Stimulated activated CD4-positive, alpha-beta T cell treated with anti-CD3 and anti-CD28 coated beads, Interleukin-4, amount 100 ng/mL, for 24 hours (primary cell): ENCODE results near the gene WDFY4.

Experiments
- DNase-seq: peaks from one replicate; pipeline ENCODE4 v3.0.0-alpha.2; 2020

Gene WDFY4

GRCh38 chr10:48884179-48885045 lies 199.7 kb downstream of the WDFY4 start:
- DNase-seq, result no peak

DNA sequence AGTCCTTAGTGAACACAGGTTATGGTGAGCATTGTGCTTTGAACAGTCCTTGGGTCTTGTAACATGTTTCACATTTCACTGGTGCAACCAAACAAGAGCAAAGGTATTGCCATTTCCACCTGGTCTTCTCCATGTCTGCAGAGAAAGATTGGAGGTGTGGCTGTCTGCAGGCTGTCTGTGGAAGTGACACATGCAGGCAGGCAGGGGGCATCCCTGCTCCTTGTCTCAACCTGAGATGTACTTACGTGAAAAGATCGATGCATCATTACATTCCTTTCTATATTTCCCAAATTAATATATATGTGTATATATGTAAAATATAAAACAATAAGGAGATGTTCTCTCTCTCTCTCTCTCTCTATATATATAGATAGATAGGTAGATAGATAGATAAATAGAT lies 200.7 kb downstream of the WDFY4 start:
- no peak for DNase-seq

DNA sequence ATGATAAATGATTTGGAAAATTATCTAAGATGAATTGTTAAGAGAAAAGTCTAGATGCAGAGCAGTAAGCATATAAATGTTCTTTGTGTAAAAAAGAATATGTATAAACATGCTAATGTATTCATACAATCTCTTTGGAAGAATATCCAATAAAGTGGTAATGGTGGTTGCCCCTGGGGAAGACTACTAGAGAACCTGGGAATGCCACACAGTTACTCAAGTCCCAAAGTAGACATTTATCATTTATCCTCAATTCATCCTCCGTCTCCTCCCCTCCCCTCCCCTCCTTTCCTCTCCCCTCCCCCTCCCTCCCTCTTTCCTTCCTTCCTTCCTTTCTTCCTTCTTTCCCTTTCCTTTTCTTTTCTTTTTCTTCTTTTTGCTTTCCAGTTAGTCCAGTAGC lies 203.3 kb downstream of the WDFY4 start:
- DNase-seq, result no peak

DNA sequence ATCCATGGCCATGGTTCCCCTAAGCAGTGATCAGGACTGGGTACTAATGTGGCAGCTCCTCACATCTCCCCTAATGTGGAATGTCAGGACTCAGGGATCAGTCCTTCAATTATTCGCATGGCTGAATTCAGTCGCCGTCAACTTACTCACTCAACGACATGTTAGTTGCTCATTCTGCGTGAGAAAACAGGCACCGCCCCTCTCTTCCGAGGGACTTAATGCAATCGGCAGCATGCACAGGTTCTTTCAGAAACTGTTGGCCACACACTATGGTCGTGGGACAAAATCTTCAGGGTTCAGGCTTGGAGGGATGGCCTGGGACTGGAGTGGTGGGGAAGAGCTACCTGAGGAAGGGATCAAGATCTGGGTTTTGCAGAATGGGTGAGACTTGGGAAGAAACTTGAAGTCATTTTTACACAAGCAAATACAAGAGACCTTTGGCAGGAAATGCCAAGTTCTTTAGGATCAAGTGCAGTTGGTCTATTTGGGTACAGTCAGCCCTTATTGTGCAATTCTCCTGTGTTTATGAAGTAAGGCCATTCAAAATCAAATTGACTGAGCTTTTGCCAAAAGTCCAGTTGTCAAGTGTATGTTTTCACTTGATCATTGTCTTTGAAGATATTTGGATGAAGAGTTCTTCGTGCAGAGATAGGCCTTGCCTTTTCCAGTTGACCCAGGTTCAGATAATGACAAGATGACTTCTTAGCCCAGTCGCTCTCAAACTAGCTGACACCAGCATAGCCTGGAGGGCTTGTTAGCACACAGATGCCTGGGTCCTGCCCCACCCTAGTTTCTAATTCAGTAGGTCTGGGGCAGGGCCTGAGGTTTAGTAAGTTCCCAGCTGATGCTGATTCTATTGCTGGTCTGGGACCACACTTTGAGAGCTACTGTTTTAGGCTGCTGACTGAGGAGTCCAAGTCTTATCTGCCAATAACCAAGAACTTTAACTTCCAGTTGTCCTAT lies 206.5 kb downstream of the WDFY4 start:
- no peak for DNase-seq

GRCh38 chr10:48894911-48895802 lies 210.5 kb downstream of the WDFY4 start:
- no peak for DNase-seq

GRCh38 chr10:48895803-48896195 lies 211.1 kb downstream of the WDFY4 start:
- no peak for DNase-seq

GRCh38 chr10:48896756-48897440 lies 212.2 kb downstream of the WDFY4 start:
- DNase-seq, result no peak

DNA sequence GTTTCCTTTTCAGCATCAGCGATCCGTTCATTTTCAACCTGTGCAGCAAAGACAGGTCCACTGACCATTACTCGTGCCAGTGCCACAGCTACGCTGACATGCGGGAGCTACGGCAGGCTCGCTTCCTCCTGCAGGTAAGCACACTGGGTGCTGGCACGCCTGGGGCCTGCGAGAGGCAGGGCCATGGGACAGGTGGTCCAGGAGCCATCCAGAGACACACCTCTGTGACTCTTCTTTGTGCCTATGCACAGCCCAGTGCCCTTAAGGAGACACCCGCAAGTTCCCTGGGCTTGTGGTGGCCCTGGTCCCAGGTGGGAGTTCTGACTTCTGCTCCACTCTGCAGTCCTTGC lies 212.7 kb downstream of the WDFY4 start:
- DNase-seq, result no peak

GRCh38 chr10:48898426-48898825 lies 213.8 kb downstream of the WDFY4 start:
- DNase-seq, result no peak

- no peak for DNase-seq
Measured at GRCh38 chr10:48899781-48900180, 215.1 kb downstream of the WDFY4 start.

DNA sequence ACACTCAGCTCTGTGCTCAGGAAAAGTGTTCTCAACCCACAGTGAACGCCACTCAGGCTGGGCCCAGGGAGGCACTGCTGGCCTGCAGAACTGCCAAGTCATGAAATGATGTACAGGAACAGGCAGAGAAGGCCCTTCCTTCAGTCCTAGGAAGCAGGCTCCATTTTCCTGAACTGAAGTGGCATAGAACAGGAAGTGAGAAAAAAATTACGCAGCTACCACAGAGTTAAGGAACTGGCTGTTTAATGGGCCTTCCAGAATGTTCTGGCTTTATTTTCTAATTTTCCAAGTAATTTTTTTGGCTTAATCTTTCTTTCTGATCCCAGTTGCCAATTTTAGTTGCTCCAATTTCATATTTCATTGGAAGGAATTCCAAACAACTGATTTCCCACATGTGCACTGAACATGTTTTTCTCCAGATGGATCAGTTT lies 215.7 kb downstream of the WDFY4 start:
- DNase-seq, result no peak

DNA sequence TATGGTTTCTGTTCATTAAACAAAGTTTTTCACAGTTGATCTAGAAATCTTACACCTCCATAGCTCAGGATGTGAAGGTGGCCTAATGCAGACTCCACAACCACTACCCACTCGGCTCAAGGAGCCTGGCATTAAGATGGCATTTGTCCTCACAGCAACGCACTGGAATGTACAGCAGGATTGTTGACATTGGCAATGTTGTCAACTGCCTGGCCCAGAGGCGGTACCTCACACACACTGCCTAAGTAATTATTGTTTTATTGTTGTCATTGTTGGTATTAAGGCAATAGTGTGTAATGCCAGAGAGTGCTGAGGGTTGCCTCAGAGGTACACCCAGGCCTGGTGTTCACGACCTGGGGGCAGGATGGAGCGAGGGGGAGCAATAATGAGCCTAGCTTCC lies 216.6 kb downstream of the WDFY4 start:
- DNase-seq, result no peak

DNA sequence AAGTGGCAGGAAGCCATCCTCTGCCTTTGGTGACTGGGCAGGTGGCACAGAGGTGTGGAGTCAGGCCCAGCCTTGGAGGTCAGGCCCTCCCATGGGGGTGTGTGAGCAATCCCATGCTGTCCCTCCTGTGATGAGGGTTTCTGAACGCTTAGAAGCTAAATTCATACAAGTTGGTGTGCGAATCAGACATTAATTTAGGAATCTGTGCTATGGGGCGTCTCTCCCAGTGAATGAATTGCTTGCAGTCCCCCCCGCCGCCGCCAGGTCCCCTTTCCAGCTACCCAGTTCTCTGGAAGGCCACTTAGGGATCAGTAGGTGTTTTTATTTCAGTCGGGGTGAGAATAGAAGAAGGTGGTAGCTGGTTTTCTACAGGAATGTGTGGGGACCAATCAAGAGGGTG lies 217.4 kb downstream of the WDFY4 start:
- no peak for DNase-seq

DNA sequence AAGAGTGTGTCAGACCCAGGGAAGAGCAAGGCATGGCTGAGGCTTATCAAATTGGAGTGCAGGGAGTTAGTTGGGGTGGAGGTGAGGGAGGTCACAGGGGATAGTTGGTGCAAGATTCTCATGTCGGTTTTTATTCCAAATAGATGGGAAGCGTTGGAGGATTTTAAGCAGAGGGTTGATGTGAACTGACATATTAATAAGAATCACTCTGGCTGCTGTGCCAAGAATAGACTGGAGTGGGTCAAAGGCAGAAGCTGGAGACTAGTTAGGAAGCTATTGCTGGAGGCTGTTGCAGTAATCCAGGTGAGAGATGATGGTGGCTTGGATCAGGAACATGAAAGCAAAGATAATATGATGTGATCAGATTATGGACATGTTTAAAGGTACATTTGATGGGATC lies 218.5 kb downstream of the WDFY4 start:
- no peak for DNase-seq

DNA sequence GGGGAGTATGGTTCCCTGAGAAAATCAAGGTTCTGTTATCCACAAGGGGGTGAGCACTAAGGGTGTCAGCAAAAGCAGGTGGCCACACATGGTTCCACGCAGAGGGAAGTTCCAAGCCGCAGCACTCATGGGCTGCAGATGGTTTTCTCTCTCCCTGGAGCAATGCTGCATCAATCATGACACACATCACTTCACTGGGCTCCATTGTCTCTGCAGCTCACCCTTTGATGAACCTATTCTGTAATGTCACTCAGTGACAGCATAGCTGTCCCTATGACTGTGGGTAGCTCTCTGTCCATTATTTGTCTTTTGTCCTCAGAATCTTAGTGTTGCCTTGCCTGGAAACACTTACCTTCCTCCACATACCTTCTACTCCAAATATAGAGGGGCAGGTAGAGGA lies 220.2 kb downstream of the WDFY4 start:
- no peak for DNase-seq

- DNase-seq, result no peak
Measured at GRCh38 chr10:48905311-48905710, 220.6 kb downstream of the WDFY4 start.

DNA sequence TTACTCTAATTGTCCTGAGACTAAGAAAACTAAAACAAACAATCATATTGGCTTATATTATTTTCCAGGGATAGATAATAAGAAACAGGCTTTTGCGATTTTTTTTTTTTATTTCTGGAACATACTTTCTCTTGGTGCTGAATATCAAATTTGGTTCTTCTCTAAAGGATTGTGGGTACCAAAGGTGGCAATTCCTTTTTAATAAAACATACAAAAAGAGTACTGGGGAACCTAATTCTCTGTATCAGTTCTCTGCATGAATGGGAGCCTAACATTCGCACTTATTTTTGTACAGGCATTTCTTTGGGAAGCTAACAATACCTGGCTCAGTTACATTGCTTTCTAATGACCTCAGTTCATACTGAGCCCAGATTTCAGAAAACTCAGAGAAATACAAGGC lies 222.2 kb downstream of the WDFY4 start:
- no peak for DNase-seq

- no peak for DNase-seq
Measured at GRCh38 chr10:48907730-48908129, 223.1 kb downstream of the WDFY4 start.

GRCh38 chr10:48910548-48910947 lies 225.9 kb downstream of the WDFY4 start:
- no peak for DNase-seq

DNA sequence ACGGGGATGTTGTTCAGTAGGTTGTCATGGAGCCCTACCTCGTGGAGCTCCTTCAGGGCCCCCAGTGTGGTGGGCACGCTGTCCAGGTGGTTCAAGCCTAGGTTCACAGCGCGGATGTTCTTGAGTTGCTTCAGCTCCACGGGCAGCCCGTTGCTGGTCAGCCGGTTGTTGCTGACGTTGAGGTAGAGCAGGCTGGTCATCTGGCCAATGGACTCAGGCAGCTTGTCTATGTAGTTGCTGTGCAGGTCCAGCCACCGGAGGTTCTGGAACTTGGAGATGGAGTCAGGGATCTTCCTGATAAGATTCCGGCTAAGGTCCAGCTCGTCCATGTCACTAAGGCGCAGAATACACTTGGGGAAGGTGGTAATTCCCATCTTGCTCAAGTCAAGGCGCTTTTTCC lies 229.0 kb downstream of the WDFY4 start:
- no peak for DNase-seq

DNA sequence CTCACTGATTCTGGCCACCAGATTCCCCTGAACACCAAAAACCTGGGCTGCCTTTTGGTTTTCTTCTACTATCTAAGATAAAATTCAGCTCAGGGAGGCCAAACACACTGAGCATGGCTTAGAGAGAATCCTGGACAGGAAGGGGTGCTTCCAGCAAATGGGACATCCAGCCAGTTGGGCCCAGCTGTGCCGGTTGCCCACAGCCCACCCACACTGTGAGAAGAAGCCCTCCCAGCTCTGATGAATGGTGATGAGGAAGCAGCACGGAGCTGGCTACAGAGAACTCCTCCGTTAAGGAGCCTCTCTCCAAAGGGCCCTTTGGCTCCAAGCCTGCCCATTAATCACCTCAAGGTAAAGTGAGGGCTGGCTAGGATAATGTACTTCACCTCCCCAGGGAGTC lies 239.1 kb downstream of the WDFY4 start:
- DNase-seq, result no peak

GRCh38 chr10:48924988-48925387 lies 240.3 kb downstream of the WDFY4 start:
- no peak for DNase-seq
